Ecto neural progenitor cell (in vitro differentiated cells): ENCODE measurements around the gene BTBD16.

Experiments
- DNase-seq: peaks from one replicate; pipeline ENCODE4 v3.0.0-alpha.2; 2018; ENCODE audit warnings: low spot score

Gene BTBD16

DNA sequence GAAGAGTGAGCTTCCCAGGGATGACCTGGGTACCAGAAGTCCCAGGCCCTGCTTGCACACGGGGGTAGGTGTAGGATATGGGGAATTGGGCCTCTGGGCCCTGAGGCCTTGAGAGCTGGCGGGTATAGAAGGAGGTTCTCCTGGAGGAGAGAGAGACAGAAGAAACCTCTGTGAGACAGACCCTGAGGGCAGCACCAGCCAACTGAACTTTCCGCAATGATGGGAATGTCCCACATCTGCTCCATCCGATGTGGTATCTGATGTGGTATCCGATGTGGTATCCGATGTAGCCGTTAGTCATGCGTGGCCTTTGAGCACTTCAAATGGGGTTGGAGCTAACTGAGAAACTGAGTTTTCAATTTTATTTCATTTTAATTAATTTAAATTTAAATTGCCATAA, 72.8 kb downstream of the BTBD16 start:
- no peak for DNase-seq

- DNase-seq = no peak
Measured at GRCh38 chr10:122344741-122345258, 73.7 kb downstream of the BTBD16 start.

DNA sequence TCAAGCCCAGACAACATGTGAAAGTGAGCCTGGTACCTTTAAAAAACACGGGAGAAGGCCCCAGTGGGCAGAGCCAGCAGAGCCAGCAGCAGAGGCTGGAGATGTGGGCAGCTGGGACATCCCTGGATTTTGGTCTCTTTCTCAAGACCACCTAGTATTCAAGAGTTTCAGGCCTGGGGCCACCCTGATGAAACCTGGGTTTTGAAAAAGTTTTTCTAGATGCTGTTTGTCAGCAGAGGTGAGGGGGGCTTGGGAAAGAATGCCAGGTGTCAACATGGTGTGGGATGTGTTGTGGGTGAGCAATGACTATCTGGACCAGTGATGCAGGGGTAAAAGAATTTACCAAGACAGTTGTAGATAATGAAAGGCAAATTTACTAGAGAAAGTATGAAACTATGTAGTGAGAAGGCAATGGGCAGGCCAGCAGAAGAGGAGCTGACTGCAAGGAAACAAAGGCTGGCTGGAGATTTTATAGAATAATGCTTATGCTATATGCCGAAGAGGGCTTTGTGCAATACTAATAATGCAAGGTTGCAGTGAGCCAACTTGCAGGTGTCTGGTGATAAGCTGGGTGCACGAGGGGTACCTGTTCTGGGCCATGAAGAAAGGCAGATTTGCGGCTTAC, 75.3 kb downstream of the BTBD16 start:
- DNase-seq = no peak

DNA sequence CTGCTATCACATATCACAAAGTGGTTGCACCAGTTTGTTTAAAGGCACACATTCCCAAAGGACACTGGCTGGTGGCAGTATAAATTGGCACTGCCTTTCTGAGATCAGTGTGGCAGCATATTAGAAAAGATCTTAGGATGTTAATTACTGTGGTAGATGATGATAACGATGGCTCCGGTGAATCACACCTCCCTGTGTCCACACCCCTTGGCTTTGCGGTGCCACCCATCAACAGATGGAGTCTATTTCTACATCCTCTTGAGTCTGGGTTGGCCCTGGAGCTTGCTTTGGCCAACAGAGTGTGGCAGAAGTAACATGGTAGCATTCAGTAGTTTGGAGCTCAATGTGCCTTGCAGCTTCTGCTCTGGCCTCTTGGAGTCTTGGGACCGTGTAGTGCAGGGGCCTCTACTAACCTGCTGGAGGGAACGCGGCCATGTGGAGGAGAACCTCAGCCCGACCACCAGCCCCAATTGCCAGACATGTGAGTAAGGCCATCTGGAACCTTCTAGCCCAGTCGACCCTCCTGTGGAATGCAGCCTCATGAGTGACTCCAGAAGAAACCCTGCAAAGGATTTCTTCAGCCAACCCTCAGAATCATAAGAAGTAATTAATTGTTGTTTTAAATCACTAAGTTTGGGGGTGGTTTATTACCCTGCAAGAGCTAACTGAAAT, 76.2 kb downstream of the BTBD16 start:
- DNase-seq = no peak

GRCh38 chr10:122348512-122348911, 77.4 kb downstream of the BTBD16 start:
- no peak for DNase-seq

DNA sequence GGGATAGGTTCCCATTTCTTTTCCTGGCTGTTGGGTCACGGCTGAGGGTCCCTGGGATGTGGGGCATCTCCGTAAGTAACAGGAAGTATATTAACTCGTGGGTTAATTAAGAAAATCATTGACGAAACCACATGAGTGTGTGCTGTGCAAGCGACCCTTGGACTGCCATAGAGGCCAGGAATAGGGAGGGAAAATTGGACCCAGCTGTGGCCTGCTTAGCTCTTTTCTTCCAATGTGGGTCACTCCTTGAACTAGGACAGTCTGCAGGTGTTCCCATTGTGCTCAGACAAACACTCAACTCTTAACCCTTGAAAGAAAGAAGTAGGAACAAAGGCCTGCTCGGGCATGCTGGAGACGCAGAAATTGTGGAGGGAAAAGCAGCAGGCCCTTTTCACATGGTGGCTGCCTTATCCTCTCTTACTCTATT, 77.9 kb downstream of the BTBD16 start:
- no peak for DNase-seq

- no peak for DNase-seq
Measured at GRCh38 chr10:122349758-122350369, 78.8 kb downstream of the BTBD16 start.

- DNase-seq = no peak
Measured at GRCh38 chr10:122350893-122351292, 79.8 kb downstream of the BTBD16 start.

- no peak for DNase-seq
Measured at GRCh38 chr10:122352817-122353525, 81.9 kb downstream of the BTBD16 start.

DNA sequence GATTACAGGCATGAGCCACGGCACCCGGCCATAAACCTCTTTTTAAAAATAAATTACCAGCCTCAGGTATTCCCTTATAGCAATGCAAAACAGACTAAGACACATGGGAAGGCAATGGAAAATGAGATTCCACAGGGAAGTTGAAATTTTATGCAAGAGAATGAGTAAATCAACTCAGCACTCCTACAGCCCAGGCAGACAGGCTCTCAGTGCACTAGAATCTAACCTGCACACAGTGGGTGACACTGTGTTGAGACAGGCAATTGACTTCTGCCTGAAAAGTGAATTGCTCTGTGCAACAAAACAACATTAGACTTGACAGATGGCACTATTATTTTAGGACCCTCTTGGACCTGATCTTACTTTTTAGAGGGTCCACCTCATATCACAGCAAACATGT, 83.3 kb downstream of the BTBD16 start:
- no peak for DNase-seq

- no peak for DNase-seq
Measured at GRCh38 chr10:122357685-122358084, 86.6 kb downstream of the BTBD16 start.

DNA sequence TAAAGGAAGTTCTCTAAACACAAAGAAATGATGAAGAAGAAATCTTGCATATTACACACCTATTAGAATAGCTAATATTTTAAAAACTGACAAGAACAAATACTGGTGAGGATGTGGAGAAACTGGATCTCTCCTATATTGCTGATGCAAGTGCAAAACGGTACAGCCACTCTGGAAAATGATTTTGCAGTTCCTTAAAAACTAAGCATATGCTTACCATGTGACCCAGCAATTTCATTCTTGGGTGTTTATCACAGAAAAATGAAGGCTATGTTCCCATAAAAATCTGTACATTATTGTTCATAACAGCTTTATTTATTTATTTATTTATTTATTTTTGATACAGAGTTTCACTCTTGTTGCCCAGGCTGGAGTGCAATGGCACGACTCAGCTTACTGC, 88.5 kb downstream of the BTBD16 start:
- DNase-seq = no peak

- DNase-seq = no peak
Measured at GRCh38 chr10:122361046-122361445, 90.0 kb downstream of the BTBD16 start.

GRCh38 chr10:122362031-122362592, 91.0 kb downstream of the BTBD16 start:
- DNase-seq = no peak

- DNase-seq = no peak
Measured at GRCh38 chr10:122362621-122363020, 91.5 kb downstream of the BTBD16 start.

GRCh38 chr10:122363311-122363710, 92.2 kb downstream of the BTBD16 start:
- DNase-seq = no peak

GRCh38 chr10:122363722-122364463, 92.8 kb downstream of the BTBD16 start:
- no peak for DNase-seq

- DNase-seq = no peak
Measured at GRCh38 chr10:122368502-122369254, 97.6 kb downstream of the BTBD16 start.

DNA sequence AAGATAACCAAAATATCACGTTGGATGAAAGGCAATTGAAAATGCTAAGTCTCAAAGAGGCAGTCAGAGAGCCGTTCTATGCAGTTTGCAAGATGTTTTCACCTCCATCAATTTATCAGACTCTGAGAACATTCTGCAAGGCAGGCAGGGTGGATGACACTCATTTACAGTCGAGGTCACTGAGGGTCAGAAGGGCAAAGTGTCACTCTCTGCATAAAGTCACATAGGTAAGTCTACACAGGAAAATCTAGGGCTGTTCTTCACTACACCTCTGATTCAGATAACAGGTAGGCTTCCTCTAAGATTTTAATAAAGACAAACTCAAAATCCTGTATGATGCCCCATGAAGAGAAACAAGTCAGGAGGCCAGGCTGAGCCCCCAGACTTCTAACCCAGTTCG, 102.0 kb downstream of the BTBD16 start:
- DNase-seq = no peak

DNA sequence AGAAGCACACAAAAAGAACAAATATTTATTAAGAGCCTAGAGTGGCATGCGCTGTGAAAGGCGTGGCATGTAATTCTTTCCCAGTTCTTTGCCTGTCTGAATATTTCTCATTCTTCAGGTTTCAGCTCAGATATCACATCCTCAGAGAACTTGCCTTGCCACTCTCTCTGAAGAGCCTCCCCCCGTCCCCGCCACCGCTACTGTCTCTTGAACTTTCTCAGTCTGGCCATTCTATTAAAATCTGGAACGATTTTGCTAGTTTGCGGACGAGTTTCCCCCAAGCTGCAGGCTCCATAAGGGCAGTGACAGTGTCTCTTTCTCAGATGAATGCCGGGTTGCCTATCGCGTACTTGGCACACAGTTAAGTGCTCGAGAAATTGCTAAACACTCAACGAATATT, 102.6 kb downstream of the BTBD16 start:
- DNase-seq = no peak
